Measurements from ENCODE around the gene UBTD2.
"Not testable (repeated sequence)": the region's sequence is repeated elsewhere in the genome, so short reads cannot be mapped to it uniquely, and the experiment has no call there.

UBTD2 gene, protein sequence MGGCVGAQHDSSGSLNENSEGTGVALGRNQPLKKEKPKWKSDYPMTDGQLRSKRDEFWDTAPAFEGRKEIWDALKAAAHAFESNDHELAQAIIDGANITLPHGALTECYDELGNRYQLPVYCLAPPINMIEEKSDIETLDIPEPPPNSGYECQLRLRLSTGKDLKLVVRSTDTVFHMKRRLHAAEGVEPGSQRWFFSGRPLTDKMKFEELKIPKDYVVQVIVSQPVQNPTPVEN

DNA sequence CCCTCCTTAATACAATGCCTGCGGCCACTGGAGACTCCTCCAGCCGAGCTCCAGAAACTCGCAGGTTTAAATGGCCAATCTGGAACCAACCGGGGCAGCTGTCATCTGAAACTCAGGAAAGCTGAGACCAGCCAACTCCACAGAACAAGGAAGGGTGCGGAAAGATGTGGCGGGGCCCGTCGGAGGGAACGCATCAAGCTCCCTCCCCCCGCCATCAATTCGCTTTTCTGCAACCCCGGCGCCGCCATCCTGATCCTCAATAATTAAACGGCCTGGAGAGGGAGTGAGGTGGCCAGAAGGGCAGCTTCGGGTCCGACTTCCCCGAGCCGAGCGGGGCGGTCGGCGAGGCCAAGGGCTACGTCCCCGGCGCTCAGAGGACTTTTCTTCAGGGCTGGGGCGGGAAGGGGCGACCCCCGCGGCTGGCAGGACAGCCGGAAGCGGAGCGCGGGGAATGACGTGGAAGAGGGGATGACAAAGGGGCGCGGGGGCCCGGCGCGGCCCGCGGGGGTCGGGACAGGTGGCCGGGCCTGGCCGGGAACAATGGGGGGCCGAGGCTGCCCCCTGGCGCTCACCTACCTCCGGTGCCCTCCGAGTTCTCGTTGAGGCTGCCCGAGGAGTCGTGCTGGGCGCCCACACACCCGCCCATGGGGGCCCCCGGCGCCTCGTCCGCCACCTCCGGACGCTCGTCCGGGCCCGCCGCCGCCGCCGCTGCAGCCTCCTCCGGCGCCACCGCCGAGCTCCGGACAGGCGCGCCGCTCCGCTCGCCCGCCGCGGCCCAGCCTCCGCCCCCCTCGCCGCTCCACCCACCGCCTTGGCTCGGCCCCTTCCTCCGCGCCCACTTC is at the start of gene UBTD2:
UBTD2 (minus strand) TSS at position 745 of the 842 bp plus-strand sequence; CDS start at position 646, 99 bp downstream.
- peak within 1 kb of the TSS; percentile 84 for H3K4me3 ChIP-seq (ENCODE audit: low read depth, low read length)
- TF ChIP-seq, protein P1, sequence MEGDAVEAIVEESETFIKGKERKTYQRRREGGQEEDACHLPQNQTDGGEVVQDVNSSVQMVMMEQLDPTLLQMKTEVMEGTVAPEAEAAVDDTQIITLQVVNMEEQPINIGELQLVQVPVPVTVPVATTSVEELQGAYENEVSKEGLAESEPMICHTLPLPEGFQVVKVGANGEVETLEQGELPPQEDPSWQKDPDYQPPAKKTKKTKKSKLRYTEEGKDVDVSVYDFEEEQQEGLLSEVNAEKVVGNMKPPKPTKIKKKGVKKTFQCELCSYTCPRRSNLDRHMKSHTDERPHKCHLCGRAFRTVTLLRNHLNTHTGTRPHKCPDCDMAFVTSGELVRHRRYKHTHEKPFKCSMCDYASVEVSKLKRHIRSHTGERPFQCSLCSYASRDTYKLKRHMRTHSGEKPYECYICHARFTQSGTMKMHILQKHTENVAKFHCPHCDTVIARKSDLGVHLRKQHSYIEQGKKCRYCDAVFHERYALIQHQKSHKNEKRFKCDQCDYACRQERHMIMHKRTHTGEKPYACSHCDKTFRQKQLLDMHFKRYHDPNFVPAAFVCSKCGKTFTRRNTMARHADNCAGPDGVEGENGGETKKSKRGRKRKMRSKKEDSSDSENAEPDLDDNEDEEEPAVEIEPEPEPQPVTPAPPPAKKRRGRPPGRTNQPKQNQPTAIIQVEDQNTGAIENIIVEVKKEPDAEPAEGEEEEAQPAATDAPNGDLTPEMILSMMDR (IDR thresholded peaks at IDR 0.05; ENCODE audit: low read depth, low read length): peak; percentile 31

DNA sequence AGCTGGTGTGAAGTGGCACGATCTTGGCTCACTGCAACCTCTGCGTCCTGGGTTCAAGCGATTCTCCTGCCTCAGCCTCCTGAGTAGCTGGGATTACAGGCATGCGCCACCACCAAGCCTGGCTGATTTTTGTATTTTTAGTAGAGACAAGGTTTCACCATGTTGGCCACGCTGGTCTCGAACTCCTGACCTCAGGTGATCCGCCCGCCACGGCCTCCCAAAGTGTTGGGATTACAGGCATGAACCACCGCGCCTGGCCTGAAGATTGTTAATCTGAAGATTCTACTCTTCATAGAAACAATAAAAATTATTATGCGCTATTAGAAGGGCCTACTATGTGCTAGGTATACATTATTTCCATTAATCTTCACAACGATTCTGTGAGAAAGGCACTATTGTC is 43.3 kb upstream of the UBTD2 start:
- H3K4me3 ChIP-seq (ENCODE audit: low read depth, low read length): not testable (repeated sequence)

- no peak overlapping the region for H3K4me3 ChIP-seq (ENCODE audit: low read depth, low read length)
- TF ChIP-seq, protein P1 (IDR thresholded peaks at IDR 0.05; ENCODE audit: low read depth, low read length): no peak
Measured at GRCh38 chr5:172325452-172325851, 41.9 kb upstream of the UBTD2 start.

DNA sequence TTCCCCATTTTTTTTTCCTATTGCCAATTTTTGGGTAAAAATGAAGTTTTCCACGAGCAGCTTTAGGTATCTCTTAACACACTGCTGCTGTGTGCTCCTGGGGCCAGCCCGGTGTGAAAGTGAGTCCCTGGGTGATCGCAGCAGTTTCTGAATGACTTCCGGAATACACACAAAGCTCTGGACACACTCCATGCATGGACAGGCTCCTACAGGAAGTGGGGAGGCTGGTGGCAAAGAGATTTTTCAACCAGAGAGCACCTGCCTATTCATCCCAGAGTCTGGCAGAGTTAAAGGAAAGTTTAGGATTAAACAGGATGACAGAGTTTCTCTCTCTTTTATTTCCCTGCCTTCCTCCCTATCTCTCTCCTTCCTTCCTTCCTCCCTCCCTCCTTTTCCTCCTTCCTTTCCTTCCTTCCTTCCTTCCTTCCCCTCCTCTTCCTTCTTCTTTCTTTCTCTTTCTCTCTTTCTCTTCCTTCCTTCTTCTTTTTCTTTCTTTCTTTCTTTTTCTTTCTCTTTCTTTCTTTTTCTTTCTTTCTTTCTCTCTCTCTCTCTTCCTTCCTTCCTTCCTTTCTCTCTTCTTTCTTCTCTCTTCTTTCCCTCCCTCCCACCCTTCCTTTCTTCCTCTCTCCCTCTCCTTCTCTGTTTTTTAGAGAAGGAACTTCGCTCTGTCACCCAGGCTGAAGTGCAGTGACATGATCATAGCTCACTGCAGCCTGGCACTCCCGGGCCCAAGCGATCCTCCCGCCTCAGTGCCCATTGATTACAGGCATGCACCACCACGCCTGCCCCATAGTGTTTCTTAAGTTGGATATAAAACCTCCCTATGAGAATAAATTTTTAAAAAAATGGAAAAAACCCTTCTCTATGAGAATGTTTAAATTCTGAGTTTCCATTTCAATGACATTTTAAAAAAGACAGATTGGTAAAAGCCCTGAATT is 38.7 kb upstream of the UBTD2 start:
- H3K4me3 ChIP-seq (ENCODE audit: low read depth, low read length): no peak overlapping the region
- TF ChIP-seq, protein P1 (IDR thresholded peaks at IDR 0.05; ENCODE audit: low read depth, low read length): no peak

GRCh38 chr5:172321593-172321992 is 38.0 kb upstream of the UBTD2 start:
- H3K4me3 ChIP-seq (ENCODE audit: low read depth, low read length): no peak overlapping the region
- TF ChIP-seq, protein P1 (IDR thresholded peaks at IDR 0.05; ENCODE audit: low read depth, low read length): no peak

GRCh38 chr5:172319708-172320441 is 36.3 kb upstream of the UBTD2 start:
- no peak overlapping the region for H3K4me3 ChIP-seq (ENCODE audit: low read depth, low read length)
- TF ChIP-seq, protein P1 (IDR thresholded peaks at IDR 0.05; ENCODE audit: low read depth, low read length): no peak

All from WI38 (cell line).